Heart left ventricle (tissue), 16 donors: ENCODE results near the gene BRINP1. TPM values are rescaled to one million over a fixed set of nuclear protein-coding genes. Genes with fewer than 3 reads are reported as not detected.

Experiments used
- ATAC-seq, 4 donors: fragments of 200-7000 bp; cut with Tn5 transposase; one replicate each; pipeline ENCODE4 v1.9.1; 2020 to 2022; ENCODE audit warnings: moderate library complexity in 4 of 4, mild to moderate bottlenecking in 3 of 4, moderate number of reproducible peaks in 1 of 4
- DNase-seq, 5 donors: peaks; one replicate each; pipeline ENCODE4 v3.0.0-alpha.2; 2020
- H3K27ac ChIP-seq, 12 donors: fragments of 200-600 bp; sonication (generic) in 4 of 12; one replicate each; pipeline versions ENCODE4 v1.5.0 to v1.8.0; 2016 to 2022; ENCODE audit warnings: mild to moderate bottlenecking in 2 of 12
- H3K27me3 ChIP-seq, 9 donors: fragments of 200-600 bp; sonication (generic) in 2 of 9; one replicate each; pipeline versions ENCODE4 v1.5.1 to v1.8.0; 2016 to 2022; ENCODE audit warnings: mild to moderate bottlenecking in 3 of 9
- H3K36me3 ChIP-seq, 9 donors: fragments of 200-600 bp; sonication (generic) in 2 of 9; one replicate each; pipeline versions ENCODE4 v1.5.0 to v1.8.0; 2018 to 2022; ENCODE audit warnings: mild to moderate bottlenecking in 2 of 9
- H3K4me1 ChIP-seq, 12 donors: fragments of 200-600 bp; sonication (generic) in 4 of 12; one replicate each; pipeline versions ENCODE4 v1.5.0 to v1.8.0; 2016 to 2022; ENCODE audit warnings: mild to moderate bottlenecking in 3 of 12
- H3K4me3 ChIP-seq, 12 donors: fragments of 200-600 bp; sonication (generic) in 4 of 12; one replicate each; pipeline versions ENCODE4 v1.5.0 to v1.8.0; 2017 to 2022; ENCODE audit warnings: mild to moderate bottlenecking in 9 of 12, moderate library complexity in 4 of 12
- H3K9me3 ChIP-seq, 12 donors: fragments of 200-600 bp; sonication (generic) in 4 of 12; one replicate each; pipeline versions ENCODE4 v1.5.0 to v1.8.0; 2016 to 2022; ENCODE audit warnings: mild to moderate bottlenecking in 1 of 12
- POLR2A ChIP-seq, 2 donors: fragments of 450-650 bp; IDR thresholded peaks; one replicate each; pipeline ENCODE4 v1.6.1; 2017; ENCODE audit warnings: antibody characterized with exemption in 2 of 2, mild to moderate bottlenecking in 2 of 2, moderate library complexity in 2 of 2
- whole genome bisulfite sequencing, 4 donors: extraction: QIAGEN DNeasy Blood & Tissue Kit in 2 of 4; methylation state at CpG; one replicate each; pipeline versions ENCODE4 v1.1.5 to v1.1.7; 2013 to 2018; 5-methylcytosine and 5-hydroxymethylcytosine counted together
- intact Hi-C, 10 donors: fragments of 100-400 bp; cut with DNase I; formaldehyde crosslinking; loops; one replicate each; pipeline versions ENCODE4 v1.11.1 to v1.14.2; 2022
- polyA plus RNA-seq, 2 donors: library from polyadenylated mRNA; stranded (reverse); fragments of 200-250 nt; gene quantifications; one replicate each; pipeline ENCODE4 v1.2.3, GENCODE V29; 2013
- total RNA-seq, 9 donors: library from RNA; depleted of rRNA in 2 of 9; stranded (reverse); fragments of >200 nt in 2 of 9; fragmentation: NEBNext Ultra II Directional in 3 of 9; extraction: Animal tissue kit (Norgen Biotek cat#: 25700) in 3 of 9; gene quantifications; one replicate each; pipeline versions ENCODE4 v1.1.0 to v1.2.4, GENCODE V29; 2016 to 2023
- TF ChIP-seq, protein P1 (sequence below), 12 donors: fragments of 200-600 bp; sonication (generic) in 4 of 12; IDR thresholded peaks; one replicate each; pipeline versions ENCODE4 v1.5.0 to v1.8.0; 2018 to 2022; ENCODE audit warnings: antibody characterized with exemption in 12 of 12, mild to moderate bottlenecking in 5 of 12
- donor health status: ischemic (EF 13 %, LVEDD 7.1; RV severe dilation, severe dysfunction).
- donor health status: healthy with polysubstance abuse.
- donor health status: DM: no; HTN: yes; CAD: no.
- donor health status: DM: no; HTN: no; CAD: no.
- donor health status: ischemic (EF 25% LVEDD 6.9; RV normal size, moderate dysfunction).
- donor health status: ischemic (EF 25% LVEDD 5.7; RV mildly dilated, moderate dysfunction).
- donor health status: healthy.
- donor health status: DM: yes; HTN: yes; CAD: no.
- donor health status: ischemic (EF 35%, LVEDD 5.7; RV mildly dilated, moderate dysfunction).
- donor health status: nonischemic (EF 11% LVEDD 7.7; RV severe dilation, severe dysfunction).
- donor health status: DM: yes; HTN: yes; CAD: no.
- donor health status: PGD.
- donor health status: ischemic (EF 29% LVEDD 5.4; RV normal size, mild dysfunction).
- donor health status: nonischemic (EF 23%, LVEDD 6.1; RV moderate dilation, normal function).

Gene BRINP1
- total and polyA plus RNA-seq, 11 donors: 0.04 to 7.1 (median 0.40) TPM; not detected in 1

- Histone ChIP-seq H3K4me3 (no peak overlapping the region), H3K4me1 (no peaks in the 10 kb centered on the region), H3K36me3 (no peaks in the 10 kb centered on the region), H3K9me3 (no peaks in the 10 kb centered on the region), H3K27me3 (no peaks in the 10 kb centered on the region), H3K27ac (no peak overlapping the region)
- WGBS, 4 donors: 76 to 78% (median 77%) methylated on average over 12 of the region's 12 CpGs
- intact Hi-C loops: loop anchor here in 5 of 10 donors (5.0 to 10.0 kb wide), 6 partner anchors 80 to 690 kb away; partner anchors contain the start of gene BRINP1 (in 1 of the 5)
- ATAC-seq (no peak), DNase-seq (no peak)
- TF ChIP-seq, protein P1, sequence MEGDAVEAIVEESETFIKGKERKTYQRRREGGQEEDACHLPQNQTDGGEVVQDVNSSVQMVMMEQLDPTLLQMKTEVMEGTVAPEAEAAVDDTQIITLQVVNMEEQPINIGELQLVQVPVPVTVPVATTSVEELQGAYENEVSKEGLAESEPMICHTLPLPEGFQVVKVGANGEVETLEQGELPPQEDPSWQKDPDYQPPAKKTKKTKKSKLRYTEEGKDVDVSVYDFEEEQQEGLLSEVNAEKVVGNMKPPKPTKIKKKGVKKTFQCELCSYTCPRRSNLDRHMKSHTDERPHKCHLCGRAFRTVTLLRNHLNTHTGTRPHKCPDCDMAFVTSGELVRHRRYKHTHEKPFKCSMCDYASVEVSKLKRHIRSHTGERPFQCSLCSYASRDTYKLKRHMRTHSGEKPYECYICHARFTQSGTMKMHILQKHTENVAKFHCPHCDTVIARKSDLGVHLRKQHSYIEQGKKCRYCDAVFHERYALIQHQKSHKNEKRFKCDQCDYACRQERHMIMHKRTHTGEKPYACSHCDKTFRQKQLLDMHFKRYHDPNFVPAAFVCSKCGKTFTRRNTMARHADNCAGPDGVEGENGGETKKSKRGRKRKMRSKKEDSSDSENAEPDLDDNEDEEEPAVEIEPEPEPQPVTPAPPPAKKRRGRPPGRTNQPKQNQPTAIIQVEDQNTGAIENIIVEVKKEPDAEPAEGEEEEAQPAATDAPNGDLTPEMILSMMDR (IDR thresholded peaks at IDR 0.05): no peak
Observed at GRCh38 chr9:119284587-119285337, 84.5 kb downstream of the BRINP1 start.

GRCh38 chr9:119284118-119284517 is 85.1 kb downstream of the BRINP1 start:
- intact Hi-C loops: loop anchor here in 5 of 10 donors (10.0 kb wide), 5 partner anchors 81 to 689 kb away; partner anchors contain the start of gene BRINP1 (in 1 of the 5)
- Histone ChIP-seq H3K27me3 (no peaks in the 10 kb centered on the region), H3K9me3 (no peaks in the 10 kb centered on the region), H3K4me1 (no peaks in the 10 kb centered on the region), H3K36me3 (no peaks in the 10 kb centered on the region), H3K27ac (no peak overlapping the region), H3K4me3 (no peak overlapping the region)
- no peak for DNase-seq
- 59 to 64% (median 62%) methylated on average over 4 of the region's 4 CpGs for WGBS, 4 donors
- TF ChIP-seq, protein P1 (IDR thresholded peaks at IDR 0.05): peak in 2 of 12 donors; percentile 9 to 30
- no peak for TF ChIP-seq POLR2A (IDR thresholded peaks at IDR 0.05)
- no peak for ATAC-seq

- peak in 2 of 4 donors; percentile 50 to 77 for ATAC-seq
- WGBS, 4 donors: 49 to 59% (median 52%) methylated on average over 18 of the region's 18 CpGs
Observed at GRCh38 chr9:119283078-119283794, 86.0 kb downstream of the BRINP1 start.

More at GRCh38 chr9:119283078-119283794, 86.0 kb downstream of the BRINP1 start:
- DNase-seq: peak in 2 of 5 donors; percentile 32 to 58
- no peak overlapping the region for H3K27ac ChIP-seq
- no peak for TF ChIP-seq POLR2A (IDR thresholded peaks at IDR 0.05)
- TF ChIP-seq, protein P1 (IDR thresholded peaks at IDR 0.05): no peak
- intact Hi-C loops: loop anchor here in 5 of 10 donors (10.0 kb wide), 5 partner anchors 82 to 688 kb away; partner anchors contain the start of gene BRINP1 (in 1 of the 5)
- no peak overlapping the region for H3K4me3 ChIP-seq
- no peaks in the 10 kb centered on the region for H3K9me3 ChIP-seq
- no peaks in the 10 kb centered on the region for H3K27me3 ChIP-seq
- no peaks in the 10 kb centered on the region for H3K36me3 ChIP-seq
- H3K4me1 ChIP-seq: no peaks in the 10 kb centered on the region
